Measurements from ENCODE around the gene SAMD4A.

DNA sequence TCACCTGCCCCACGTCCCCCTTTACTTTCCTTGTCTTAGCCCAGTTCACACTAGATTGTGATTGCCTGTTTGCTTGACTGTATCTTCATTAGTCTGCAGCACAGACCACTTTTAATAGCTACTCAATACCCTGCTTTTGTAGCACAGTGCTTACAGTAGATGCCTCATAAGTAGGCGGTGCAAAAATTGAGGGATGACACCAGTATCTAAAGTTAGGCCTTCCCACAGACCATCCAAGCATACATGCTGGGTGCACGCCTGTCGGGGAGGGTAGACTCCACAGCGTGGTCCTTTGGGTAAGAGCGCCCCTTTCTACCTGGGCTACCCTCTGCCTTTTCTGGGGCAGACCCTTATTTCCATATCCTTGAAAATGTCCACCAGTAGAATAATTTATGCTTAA, 194.9 kb downstream of the SAMD4A start:
- TF ChIP-seq, protein P1, sequence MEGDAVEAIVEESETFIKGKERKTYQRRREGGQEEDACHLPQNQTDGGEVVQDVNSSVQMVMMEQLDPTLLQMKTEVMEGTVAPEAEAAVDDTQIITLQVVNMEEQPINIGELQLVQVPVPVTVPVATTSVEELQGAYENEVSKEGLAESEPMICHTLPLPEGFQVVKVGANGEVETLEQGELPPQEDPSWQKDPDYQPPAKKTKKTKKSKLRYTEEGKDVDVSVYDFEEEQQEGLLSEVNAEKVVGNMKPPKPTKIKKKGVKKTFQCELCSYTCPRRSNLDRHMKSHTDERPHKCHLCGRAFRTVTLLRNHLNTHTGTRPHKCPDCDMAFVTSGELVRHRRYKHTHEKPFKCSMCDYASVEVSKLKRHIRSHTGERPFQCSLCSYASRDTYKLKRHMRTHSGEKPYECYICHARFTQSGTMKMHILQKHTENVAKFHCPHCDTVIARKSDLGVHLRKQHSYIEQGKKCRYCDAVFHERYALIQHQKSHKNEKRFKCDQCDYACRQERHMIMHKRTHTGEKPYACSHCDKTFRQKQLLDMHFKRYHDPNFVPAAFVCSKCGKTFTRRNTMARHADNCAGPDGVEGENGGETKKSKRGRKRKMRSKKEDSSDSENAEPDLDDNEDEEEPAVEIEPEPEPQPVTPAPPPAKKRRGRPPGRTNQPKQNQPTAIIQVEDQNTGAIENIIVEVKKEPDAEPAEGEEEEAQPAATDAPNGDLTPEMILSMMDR (conservative IDR thresholded peaks at IDR 0.05; ENCODE audit: low read depth, low read length): no peak
- TF ChIP-seq EZH2 (IDR thresholded peaks at IDR 0.05; ENCODE audit: borderline replicate concordance, low read depth, low read length, poor library complexity, severe bottlenecking): no peak
